GM12864 (cell line): Measurements from ENCODE around the gene RSKR.

ENCODE experiments used
- DNase-seq: peaks from one replicate; pipeline ENCODE4 v3.0.0-alpha.2; 2011; ENCODE audit warnings: low read depth
- H3K4me3 ChIP-seq: 2 replicates; pipeline ENCODE4 v1.5.1; 2011; ENCODE audit warnings: mild to moderate bottlenecking, low read depth, low read length, control low read depth
- TF ChIP-seq, protein P1 (sequence below): IDR thresholded peaks from 2 replicates; pipeline ENCODE4 v1.5.1; 2011; ENCODE audit warnings: low read depth, mild to moderate bottlenecking, moderate library complexity, low read length, control low read depth, inconsistent platforms; ENCODE audit errors: missing control alignments

Gene RSKR

DNA sequence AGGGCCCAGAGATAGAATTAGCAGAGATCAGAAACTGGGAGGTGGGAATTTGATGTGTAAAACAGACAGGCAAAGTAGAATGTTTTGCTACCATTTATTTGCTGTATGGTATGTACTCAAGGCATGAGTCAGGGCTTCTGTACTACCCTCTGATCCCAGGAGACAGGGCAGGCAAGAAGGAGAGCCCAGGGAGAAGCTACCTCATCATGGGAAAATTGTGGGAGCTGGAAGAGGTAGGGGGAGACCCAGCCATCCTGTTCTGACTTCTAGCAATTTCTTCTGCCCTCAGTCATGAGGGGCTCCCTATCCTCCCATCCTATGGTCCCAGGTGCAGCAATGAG, 41.0 kb downstream of the RSKR start:
- TF ChIP-seq, protein P1, sequence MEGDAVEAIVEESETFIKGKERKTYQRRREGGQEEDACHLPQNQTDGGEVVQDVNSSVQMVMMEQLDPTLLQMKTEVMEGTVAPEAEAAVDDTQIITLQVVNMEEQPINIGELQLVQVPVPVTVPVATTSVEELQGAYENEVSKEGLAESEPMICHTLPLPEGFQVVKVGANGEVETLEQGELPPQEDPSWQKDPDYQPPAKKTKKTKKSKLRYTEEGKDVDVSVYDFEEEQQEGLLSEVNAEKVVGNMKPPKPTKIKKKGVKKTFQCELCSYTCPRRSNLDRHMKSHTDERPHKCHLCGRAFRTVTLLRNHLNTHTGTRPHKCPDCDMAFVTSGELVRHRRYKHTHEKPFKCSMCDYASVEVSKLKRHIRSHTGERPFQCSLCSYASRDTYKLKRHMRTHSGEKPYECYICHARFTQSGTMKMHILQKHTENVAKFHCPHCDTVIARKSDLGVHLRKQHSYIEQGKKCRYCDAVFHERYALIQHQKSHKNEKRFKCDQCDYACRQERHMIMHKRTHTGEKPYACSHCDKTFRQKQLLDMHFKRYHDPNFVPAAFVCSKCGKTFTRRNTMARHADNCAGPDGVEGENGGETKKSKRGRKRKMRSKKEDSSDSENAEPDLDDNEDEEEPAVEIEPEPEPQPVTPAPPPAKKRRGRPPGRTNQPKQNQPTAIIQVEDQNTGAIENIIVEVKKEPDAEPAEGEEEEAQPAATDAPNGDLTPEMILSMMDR: no peak
- H3K4me3 ChIP-seq: no peak overlapping the region
- no peak for DNase-seq

DNA sequence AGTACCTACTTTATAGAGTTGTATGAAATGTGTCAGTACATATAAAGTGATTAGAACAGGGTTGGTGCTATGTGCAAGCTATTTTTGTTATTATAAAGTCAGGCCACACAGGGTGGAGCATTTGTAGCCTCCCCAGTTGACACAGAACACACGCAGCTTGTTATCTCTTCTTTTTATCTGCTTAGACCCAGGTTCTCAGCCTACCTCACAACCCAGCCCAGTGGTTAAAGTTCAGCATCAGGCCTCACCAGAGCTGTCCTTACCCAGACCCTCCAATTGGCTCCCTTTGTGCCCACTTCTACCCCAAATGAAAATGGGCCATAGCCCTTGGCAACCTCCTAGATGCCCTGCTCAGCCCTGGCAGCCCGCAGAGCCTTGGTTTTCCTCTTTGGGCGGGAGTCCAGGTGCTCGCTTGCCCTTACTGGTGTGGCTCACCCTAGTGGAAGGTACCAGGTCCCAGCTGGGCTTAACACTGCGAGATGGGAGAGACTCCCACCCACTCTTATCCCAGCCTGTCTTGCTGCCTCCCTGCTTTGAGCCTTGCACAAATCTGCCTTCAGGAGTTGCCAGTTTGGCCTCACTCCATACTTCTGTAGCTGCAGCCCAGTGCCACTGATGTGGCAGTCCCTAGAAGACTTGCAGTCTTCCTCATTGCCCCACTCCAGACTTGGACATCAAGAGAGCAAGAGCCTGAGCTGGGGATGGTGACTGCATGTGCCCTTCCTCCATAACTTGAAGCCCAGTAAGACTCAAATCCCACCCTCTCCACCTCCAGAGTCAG, 41.5 kb downstream of the RSKR start:
- no peak for DNase-seq
- H3K4me3 ChIP-seq: peak overlapping the region; percentile 96; the same call in 1 of the 2 replicates
- TF ChIP-seq, protein P1: no peak

DNA sequence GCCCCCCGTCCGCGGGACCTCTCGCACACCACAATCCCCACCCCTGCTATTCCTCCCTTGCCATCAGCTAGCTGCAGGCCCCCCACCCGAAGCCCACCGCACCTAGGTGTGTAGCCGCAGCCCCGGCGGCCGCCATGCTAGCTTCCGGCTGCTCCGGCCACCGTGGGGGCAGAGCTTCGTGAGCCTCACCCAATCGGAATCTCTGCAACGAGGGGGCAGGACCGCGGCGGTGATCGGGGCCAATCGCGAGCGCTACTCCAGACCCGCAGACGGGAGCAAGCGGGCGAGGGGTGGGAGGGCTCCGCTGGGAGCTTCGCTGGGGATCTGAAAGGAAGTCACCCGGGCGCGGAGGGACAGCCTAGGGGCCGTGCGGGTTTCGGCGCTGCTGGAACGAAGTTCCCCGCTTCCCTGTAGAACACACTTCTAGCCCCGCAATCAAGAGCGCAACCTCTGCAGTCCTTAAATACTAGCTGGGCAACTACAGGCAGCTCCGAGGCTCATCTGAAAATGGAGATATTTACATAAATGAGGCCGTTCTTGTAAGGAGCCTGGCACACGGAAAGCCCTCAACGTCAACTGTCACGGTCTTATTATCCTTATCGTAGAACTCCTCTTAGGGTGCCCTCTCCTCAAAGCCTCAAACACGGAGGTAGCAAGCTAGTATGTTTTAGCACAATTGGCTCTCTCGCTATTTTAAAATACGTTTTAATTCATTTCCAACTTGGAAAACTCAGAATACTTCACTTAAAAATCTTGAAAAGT, 42.4 kb downstream of the RSKR start, which contains the start of gene PIGS:
TSS of gene PIGS (minus strand) at position 164 of the 762 bp plus-strand sequence. CDS start at position 136, 28 bp downstream.
- TF ChIP-seq, protein P1: no peak
- DNase-seq: peak; percentile 74
- peak within 1 kb of the TSS; percentile 96 for H3K4me3 ChIP-seq

DNA sequence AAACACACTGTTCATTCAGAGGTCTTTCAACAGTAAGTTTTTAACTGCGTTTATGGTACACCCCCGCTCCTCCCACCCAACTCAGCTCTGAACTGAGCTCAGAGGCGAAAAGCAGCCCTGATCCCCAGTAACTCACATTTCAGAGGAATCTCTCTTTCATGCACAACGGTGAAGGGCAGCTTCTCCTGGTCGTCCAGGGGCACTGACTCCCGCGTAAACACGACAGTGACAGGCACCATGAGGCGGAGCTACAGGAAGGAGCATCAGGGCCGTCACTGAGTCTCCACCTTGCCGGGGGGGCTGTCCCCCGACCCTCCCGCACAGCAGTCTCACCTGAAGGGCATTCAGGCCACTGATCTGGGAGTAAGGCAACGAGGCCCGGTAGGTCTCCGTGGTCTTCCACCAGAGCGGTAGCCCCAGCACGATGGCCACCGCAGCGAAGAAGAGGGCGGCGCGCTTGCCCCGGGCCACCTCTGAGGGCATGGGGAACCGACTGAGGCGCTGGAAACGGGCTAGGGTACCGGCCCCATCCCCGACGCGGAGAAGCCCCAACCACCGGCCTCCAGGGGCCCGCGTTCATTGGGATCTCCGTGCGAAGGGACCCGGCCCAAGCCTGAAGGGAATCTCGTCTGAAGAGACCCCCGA, 43.1 kb downstream of the RSKR start:
- DNase-seq: no peak
- H3K4me3 ChIP-seq: peak overlapping the region; percentile 96
- TF ChIP-seq, protein P1: no peak

DNA sequence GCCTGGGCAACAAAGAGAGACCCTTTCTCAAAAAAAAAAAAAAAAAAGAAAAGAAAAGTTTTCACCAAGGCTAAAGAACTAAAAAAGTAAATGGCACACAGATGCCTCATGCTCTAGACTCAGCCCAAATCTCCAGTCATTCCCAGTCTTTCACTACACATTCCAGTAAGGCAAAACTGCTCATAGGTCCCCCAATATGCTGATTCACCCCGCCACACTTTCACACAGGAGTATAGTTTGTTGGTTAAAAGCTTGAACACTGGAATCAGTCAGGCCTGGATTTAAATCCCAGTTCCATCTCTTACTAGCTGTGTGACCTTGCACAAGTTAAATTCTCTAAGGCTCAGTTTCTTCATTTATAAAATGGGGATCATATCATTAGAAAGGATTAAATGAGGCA, 44.5 kb downstream of the RSKR start:
- peak overlapping the region; percentile 96; the same call in 1 of the 2 replicates for H3K4me3 ChIP-seq
- no peak for DNase-seq
- TF ChIP-seq, protein P1: no peak

DNA sequence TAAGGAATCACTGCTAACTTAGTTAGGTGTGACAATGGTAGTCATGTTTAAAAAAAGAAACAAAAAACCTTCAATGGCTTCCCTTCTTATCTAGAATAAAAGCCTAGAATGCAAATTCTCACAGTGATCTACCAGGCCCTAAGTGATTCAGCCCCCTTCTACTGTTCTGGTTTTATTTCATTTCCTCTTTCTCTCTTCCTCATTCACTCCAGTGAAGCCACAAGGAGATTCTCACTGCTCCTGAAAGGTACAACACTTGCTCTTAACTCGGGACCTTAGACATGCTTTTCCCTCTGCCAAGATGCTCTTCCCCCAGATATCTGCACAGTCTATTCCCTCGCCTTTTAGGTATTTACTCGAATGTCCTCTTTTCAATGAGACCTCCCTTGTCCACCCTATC, 46.4 kb downstream of the RSKR start:
- H3K4me3 ChIP-seq: no peak overlapping the region; the same call in 1 of the 2 replicates
- TF ChIP-seq, protein P1: no peak
- peak; percentile 63 for DNase-seq
